T-cell (primary cell): ENCODE results near the gene TNRC6C. TPM values are rescaled to one million over a fixed set of nuclear protein-coding genes. Genes with fewer than 3 reads are reported as not detected.

Experiments
- ATAC-seq, 4 experiments: fragments of 200-7000 bp in 3 of 4; fragments of 150-1000 bp in 1 of 4; cut with Tn5 transposase; replicated peaks in 1 of 4; 1 replicate in 3 of 4; 2 replicates in 1 of 4; pipeline ENCODE4 v1.10.0; 2021; ENCODE audit warnings: moderate library complexity in 3 of 4, mild to moderate bottlenecking in 2 of 4, moderate number of reproducible peaks in 1 of 4
- CTCF ChIA-PET, 2 donors: fragments of 300-600 bp; sonication (Branson Sonifier 250); formaldehyde crosslinking; loops; one replicate each; lab custom pipeline; 2022; ENCODE audit warnings: antibody characterized with exemption in 2 of 2; lab: Charles Lee
- POLR2A ChIA-PET, 2 donors: fragments of 300-600 bp; sonication (Branson Sonifier 250); formaldehyde crosslinking; loops; one replicate each; lab custom pipeline; 2022; ENCODE audit warnings: antibody characterized with exemption in 2 of 2; lab: Charles Lee
- DNase-seq, 35 experiments: peaks; one replicate each; pipeline versions ENCODE4 v3.0.0 to v3.0.0-alpha.2; 2013 to 2023
- H3K27ac ChIP-seq: one replicate; pipeline ENCODE4 v1.5.1; 2013; ENCODE audit warnings: low read length
- H3K27me3 ChIP-seq, 2 experiments: replicated peaks in 1 of 2; 1 replicate in 1 of 2; 2 replicates in 1 of 2; pipeline versions ENCODE4 v1.6.1 to v1.7.0; 2013; ENCODE audit warnings: low read length in 1 of 2, mixed read lengths in 1 of 2; ENCODE audit not compliant: control insufficient read depth in 2 of 2, insufficient read depth in 2 of 2; ENCODE audit errors: extremely low read depth in 1 of 2
- H3K36me3 ChIP-seq, 2 donors: 1 replicate in 1 of 2; 2 replicates in 1 of 2; pipeline versions ENCODE4 v1.6.1 to v1.7.0; 2013; ENCODE audit warnings: low read length in 1 of 2; ENCODE audit not compliant: control insufficient read depth in 2 of 2, insufficient read depth in 1 of 2; ENCODE audit errors: extremely low read depth in 1 of 2
- H3K4me1 ChIP-seq, 2 experiments: 1 replicate in 1 of 2; 2 replicates in 1 of 2; pipeline versions ENCODE4 v1.6.1 to v1.7.0; 2013; ENCODE audit warnings: low read length in 2 of 2, mixed read lengths in 1 of 2; ENCODE audit not compliant: insufficient read depth in 2 of 2, control insufficient read depth in 1 of 2; ENCODE audit errors: extremely low read depth in 1 of 2
- H3K4me3 ChIP-seq, 2 donors: 1 replicate in 1 of 2; 2 replicates in 1 of 2; pipeline versions ENCODE4 v1.5.1 to v1.7.0; 2013; ENCODE audit warnings: mild to moderate bottlenecking in 2 of 2, low read length in 1 of 2, moderate library complexity in 1 of 2; ENCODE audit not compliant: control insufficient read depth in 1 of 2; ENCODE audit errors: extremely low read depth in 1 of 2
- H3K9me3 ChIP-seq: 2 replicates; pipeline ENCODE4 v1.7.0; 2013
- H3K27ac Mint-ChIP-seq, 2 donors: one replicate each; pipeline ENCODE4 v1.8.0; 2020 to 2021; ENCODE audit warnings: mild to moderate bottlenecking in 2 of 2, mixed read lengths in 2 of 2
- H3K27me3 Mint-ChIP-seq, 2 donors: one replicate each; pipeline ENCODE4 v1.8.0; 2021 to 2022; ENCODE audit warnings: mixed read lengths in 2 of 2
- H3K36me3 Mint-ChIP-seq: one replicate; pipeline ENCODE4 v1.8.0; 2021; ENCODE audit warnings: mixed read lengths
- H3K4me1 Mint-ChIP-seq, 3 donors: one replicate each; pipeline ENCODE4 v1.8.0; 2020 to 2022; ENCODE audit warnings: mixed read lengths in 3 of 3, mild to moderate bottlenecking in 1 of 3
- H3K4me3 Mint-ChIP-seq, 3 donors: one replicate each; pipeline ENCODE4 v1.8.0; 2020 to 2022; ENCODE audit warnings: mild to moderate bottlenecking in 3 of 3, mixed read lengths in 3 of 3, moderate library complexity in 3 of 3
- H3K9me3 Mint-ChIP-seq, 3 donors: one replicate each; pipeline ENCODE4 v1.8.0; 2020 to 2022; ENCODE audit warnings: mixed read lengths in 3 of 3
- WGBS: methylation state at CpG from one replicate; pipeline ENCODE4 v1.1.5; 2013; ENCODE audit warnings: missing lambda C conversion rate; ENCODE audit not compliant: insufficient coverage; 5-methylcytosine and 5-hydroxymethylcytosine counted together
- total RNA-seq, 35 experiments: library from RNA in 6 of 35; stranded (reverse) in 6 of 35; fragments of 120-200 nt in 1 of 35; gene quantifications; one replicate each; pipeline versions ENCODE4 v1.2.1 to v1.2.4 and lab custom pipeline; 2013 to 2026

TNRC6C gene
- total RNA-seq, 5 donors from 2014 or later (not counting 1 experiment from before 2014, with no cell fraction given) = 87.1 to 116 (median 94.3) TPM

DNA sequence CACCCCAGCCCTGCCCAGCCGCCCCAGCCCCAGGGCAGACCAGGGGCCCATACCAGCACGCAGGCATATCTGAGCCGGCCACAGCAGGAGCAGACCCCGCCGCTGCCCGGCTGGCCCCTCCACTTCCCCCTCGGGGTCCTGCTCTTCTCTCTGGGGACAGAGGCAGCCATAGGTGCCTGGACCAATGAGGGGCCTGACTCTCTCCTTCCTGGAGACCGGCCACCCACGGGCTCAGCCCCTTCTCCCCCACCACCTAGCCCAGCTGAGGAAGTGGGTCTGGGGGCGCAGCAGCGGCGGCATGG, 166.3 kb downstream of the TNRC6C start:
- ATAC-seq (no peak), DNase-seq (no peak)
- ChIA-PET POLR2A (no interaction called here), CTCF (interaction anchor here in 1 of 2 donors (0.8 kb wide), 1 partner anchor 10 kb away, joined by 3 read pairs; no protein-coding TSS in a partner anchor)
- H3K4me1 ChIP-seq = peaks cover 63 to 88% of the 10 kb centered on the region in 2 experiments
- WGBS = 40% methylated on average over 7 of the region's 12 CpGs
- H3K4me1 Mint-ChIP-seq = peaks cover 63 to 78% (median 69%) of the 10 kb centered on the region in 3 donors
- H3K27me3 Mint-ChIP-seq = no peaks in the 10 kb centered on the region
- no peaks in the 10 kb centered on the region for H3K9me3 Mint-ChIP-seq
- peak overlapping the region; percentile 83 to 95 for H3K27ac Mint-ChIP-seq
- H3K36me3 Mint-ChIP-seq = peaks cover 24% of the 10 kb centered on the region
- H3K27ac ChIP-seq = peak overlapping the region; percentile 66
- H3K36me3 ChIP-seq = peaks cover 17 to 72% of the 10 kb centered on the region in 2 donors
- H3K4me3 ChIP-seq = peak overlapping the region; percentile 69 to 83
- H3K9me3 ChIP-seq = no peaks in the 10 kb centered on the region
- H3K27me3 ChIP-seq = no peaks in the 10 kb centered on the region
- H3K4me3 Mint-ChIP-seq = peak overlapping the region; percentile 91 to 99 (median 99)

DNA sequence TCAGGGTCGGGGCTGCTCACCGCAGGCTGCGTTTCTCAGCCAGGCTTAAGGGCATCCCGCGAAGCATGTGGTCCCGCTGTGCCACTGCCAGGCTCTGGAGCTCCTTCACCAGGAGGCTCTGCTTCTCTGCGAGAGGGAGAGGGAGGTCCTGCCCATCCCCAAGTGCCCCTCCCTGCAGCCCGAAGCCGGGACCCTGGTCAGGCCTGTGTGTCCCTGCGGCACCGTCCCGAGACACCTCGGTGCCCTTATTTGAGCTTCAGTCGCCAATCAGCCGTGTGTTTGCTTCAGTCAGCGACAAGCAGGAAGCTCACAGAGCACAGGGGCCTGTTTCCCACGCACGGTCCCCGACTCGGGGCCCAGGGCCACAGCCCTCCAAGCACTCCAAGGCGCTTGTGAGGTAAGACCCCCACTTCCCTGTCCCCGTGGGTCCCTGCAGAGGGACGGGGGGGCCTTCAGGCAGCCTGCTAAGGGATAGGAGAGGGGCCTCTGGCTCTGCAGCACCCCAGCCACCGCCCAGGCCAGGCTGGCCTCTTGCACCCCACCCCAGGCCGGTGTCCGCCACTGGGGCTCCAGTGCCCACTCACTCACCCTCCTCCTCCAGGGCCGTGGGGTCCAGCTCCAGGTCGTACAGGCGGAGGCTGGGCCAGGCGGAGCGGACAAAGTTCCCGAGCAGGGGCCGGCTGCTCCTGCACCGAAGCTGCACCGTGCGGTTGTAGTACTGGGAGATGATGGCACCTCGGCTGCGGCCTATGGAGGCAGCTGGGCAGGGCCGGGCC, 166.8 kb downstream of the TNRC6C start:
- peak overlapping the region; percentile 69 to 83 for H3K4me3 ChIP-seq
- H3K4me1 ChIP-seq = peaks cover 64 to 89% of the 10 kb centered on the region in 2 experiments
- ATAC-seq = no peak

DNA sequence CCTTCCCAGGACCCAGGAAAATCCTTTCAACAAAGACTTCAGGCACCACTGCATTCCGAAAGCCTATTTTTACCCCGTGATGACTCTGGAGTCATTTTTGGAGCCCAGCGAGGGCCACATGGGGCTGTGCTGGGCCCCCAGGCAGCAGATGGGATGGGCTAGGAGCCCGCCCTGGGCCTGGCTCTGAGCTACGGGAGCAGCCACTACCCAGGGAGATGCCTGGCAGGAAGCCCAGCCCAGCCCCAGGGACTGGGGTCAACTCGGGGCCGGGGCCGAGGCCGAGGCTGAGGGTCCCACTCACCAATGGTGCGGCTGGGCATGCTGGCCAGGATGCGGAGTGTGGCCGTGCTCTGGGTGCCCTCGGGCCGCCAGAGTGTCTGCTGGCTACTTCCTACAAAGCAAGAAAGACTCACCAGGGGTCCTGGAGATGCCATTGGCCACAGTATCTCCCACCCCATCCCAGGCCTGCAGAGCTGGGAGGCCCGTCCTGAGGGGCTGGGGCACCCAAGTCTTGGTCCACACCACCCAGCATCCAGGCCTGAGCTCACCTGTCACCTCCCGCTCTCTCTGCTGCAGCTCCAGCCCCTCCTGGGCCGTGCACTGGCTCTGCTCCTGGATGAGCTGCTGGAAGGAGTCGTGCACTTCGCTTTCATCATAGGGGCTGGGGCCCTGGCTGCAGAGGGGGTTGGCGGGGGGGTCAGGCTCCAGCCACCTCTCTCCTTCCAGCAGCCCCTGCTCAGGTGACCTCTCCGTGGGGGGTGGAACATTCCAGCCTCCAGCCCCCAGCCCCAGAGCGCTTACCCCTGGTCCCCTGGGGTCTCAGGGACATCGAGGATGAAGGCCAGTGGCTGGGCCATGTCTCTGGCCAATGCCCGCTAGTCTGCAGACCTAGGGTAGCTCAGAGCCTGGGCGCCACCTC, 167.7 kb downstream of the TNRC6C start:
- ChIA-PET POLR2A (no interaction called here), CTCF (interaction anchor here in 1 of 2 donors (0.6 kb wide), 1 partner anchor 14 kb away, joined by 6 read pairs; no protein-coding TSS in a partner anchor)
- Mint-ChIP-seq H3K9me3 (no peaks in the 10 kb centered on the region), H3K27ac (peak overlapping the region; percentile 91 to 95), H3K4me3 (peak overlapping the region; percentile 91 to 99 (median 99)), H3K36me3 (peaks cover 23% of the 10 kb centered on the region), H3K4me1 (peaks cover 61 to 73% (median 64%) of the 10 kb centered on the region in 3 donors), H3K27me3 (no peaks in the 10 kb centered on the region)
- Histone ChIP-seq H3K27ac (peak overlapping the region; percentile 66), H3K9me3 (no peaks in the 10 kb centered on the region), H3K4me3 (peak overlapping the region; percentile 69 to 83), H3K4me1 (peaks cover 56 to 83% of the 10 kb centered on the region in 2 experiments), H3K27me3 (no peaks in the 10 kb centered on the region), H3K36me3 (peaks cover 11 to 60% of the 10 kb centered on the region in 2 donors)
- 31% methylated on average over 18 of the region's 25 CpGs for WGBS
- no peak for ATAC-seq
- peak in 1 of 35 experiments; percentile 14 for DNase-seq

More for the DNA sequence above, 166.8 kb downstream of the TNRC6C start:
- peaks cover 17 to 67% of the 10 kb centered on the region in 2 donors for H3K36me3 ChIP-seq
- 14% methylated on average over 28 of the region's 39 CpGs for WGBS
- peak overlapping the region; percentile 83 to 95 for H3K27ac Mint-ChIP-seq
- peak overlapping the region; percentile 91 to 99 (median 99) for H3K4me3 Mint-ChIP-seq
- ChIA-PET CTCF (interaction anchor here (0.7 to 0.8 kb wide), 2 partner anchors 10 to 51 kb away, joined by 3 read pairs; no protein-coding TSS in a partner anchor), POLR2A (no interaction called here)
- H3K27me3 Mint-ChIP-seq = no peaks in the 10 kb centered on the region
- H3K27me3 ChIP-seq = no peaks in the 10 kb centered on the region
- H3K9me3 Mint-ChIP-seq = no peaks in the 10 kb centered on the region
- peaks cover 64 to 79% (median 72%) of the 10 kb centered on the region in 3 donors for H3K4me1 Mint-ChIP-seq
- peaks cover 24% of the 10 kb centered on the region for H3K36me3 Mint-ChIP-seq
- H3K27ac ChIP-seq = peak overlapping the region; percentile 66
- no peaks in the 10 kb centered on the region for H3K9me3 ChIP-seq
- DNase-seq = peak in 12 of 35 experiments; percentile 38 to 65 (median 51)

DNA sequence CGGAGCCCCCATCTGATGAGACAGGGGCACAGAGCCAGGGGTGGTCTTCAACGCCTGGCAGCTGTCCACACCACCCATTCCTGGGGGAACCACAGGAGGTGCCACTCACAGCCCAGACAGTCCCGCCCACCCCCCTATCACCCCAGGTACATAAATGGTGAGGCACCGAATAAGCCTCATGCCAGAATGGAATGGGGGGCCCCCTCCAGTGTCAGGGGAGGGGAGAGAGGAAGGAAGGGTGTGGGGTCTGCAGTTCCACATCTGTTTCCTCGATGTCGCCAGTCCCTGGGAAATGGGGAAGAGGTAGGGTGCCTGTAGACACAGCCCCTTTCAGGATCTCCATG, 168.4 kb downstream of the TNRC6C start:
- H3K27ac ChIP-seq = peak overlapping the region; percentile 66
- H3K9me3 ChIP-seq = no peaks in the 10 kb centered on the region
- peaks cover 8 to 57% of the 10 kb centered on the region in 2 donors for H3K36me3 ChIP-seq
- peak overlapping the region; percentile 91 to 95 for H3K27ac Mint-ChIP-seq
- no peaks in the 10 kb centered on the region for H3K9me3 Mint-ChIP-seq
- H3K27me3 Mint-ChIP-seq = no peaks in the 10 kb centered on the region
- H3K27me3 ChIP-seq = no peaks in the 10 kb centered on the region
- ATAC-seq (no peak), DNase-seq (no peak)
- peaks cover 55 to 67% (median 58%) of the 10 kb centered on the region in 3 donors for H3K4me1 Mint-ChIP-seq
- WGBS = 37% methylated on average over 2 of the region's 6 CpGs
- peak overlapping the region; percentile 83 to 91 for H3K4me3 ChIP-seq
- ChIA-PET POLR2A (no interaction called here), CTCF (interaction anchor here in 1 of 2 donors (0.6 kb wide), 1 partner anchor 13 kb away, joined by 6 read pairs; no protein-coding TSS in a partner anchor)
- H3K4me3 Mint-ChIP-seq = peak overlapping the region; percentile 91 to 99 (median 99)
- peaks cover 51 to 77% of the 10 kb centered on the region in 2 experiments for H3K4me1 ChIP-seq
- H3K36me3 Mint-ChIP-seq = peaks cover 20% of the 10 kb centered on the region

DNA sequence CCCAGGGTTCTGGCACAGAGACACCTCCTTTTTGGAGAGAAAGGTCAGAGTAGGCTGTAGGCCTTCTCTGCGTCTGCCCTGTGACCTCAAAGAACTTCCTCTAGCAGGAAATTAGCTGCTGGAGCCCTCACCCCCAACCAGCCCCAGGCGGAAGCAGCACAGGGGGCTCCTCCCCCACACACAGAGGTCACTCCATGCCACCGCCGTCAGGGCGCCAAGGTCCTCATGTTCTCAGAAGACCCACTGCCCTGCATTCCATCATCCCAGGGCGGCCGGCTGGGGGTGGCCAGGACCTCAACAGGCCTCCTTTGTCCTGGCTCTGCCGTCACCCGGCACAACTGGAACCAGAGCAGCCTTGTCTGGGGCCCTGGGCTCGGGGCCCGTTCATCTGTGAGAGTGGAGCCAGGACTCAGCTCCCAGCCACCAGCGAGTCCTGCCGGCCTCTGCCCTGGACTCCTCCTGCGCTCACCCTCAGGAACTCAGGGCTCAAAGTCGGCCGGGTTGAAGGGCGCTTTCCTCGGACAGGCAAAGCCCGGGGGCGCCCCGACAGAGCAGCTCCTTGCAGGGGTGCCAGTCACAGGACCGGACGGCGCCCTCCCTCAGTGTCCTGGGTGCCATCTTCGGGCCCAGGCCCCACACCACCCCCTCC, 168.9 kb downstream of the TNRC6C start:
- Histone ChIP-seq H3K27me3 (no peaks in the 10 kb centered on the region), H3K9me3 (no peaks in the 10 kb centered on the region), H3K4me3 (peak overlapping the region; percentile 83 to 91), H3K27ac (peak overlapping the region; percentile 66), H3K36me3 (peaks cover 8 to 53% of the 10 kb centered on the region in 2 donors), H3K4me1 (peaks cover 46 to 73% of the 10 kb centered on the region in 2 experiments)
- Mint-ChIP-seq H3K4me1 (peaks cover 50 to 62% (median 53%) of the 10 kb centered on the region in 3 donors), H3K27me3 (no peaks in the 10 kb centered on the region), H3K9me3 (no peaks in the 10 kb centered on the region), H3K4me3 (peak overlapping the region; percentile 91 to 99 (median 99)), H3K36me3 (peaks cover 19% of the 10 kb centered on the region), H3K27ac (peak overlapping the region; percentile 91 to 95)
- ChIA-PET POLR2A (no interaction called here), CTCF (interaction anchor here in 1 of 2 donors (0.6 kb wide), 1 partner anchor 12 kb away, joined by 6 read pairs; no protein-coding TSS in a partner anchor)
- ATAC-seq = peak in 3 of 4 experiments; percentile 10 to 18 (median 13)
- peak in 33 of 35 experiments; percentile 53 to 78 (median 60) for DNase-seq
- under 1% methylated on average over 25 of the region's 25 CpGs for WGBS
